ENCODE results near the gene GPC5. TPM values are rescaled to one million over a fixed set of nuclear protein-coding genes. Genes with fewer than 3 reads are reported as not detected.

Gene GPC5
- total RNA-seq, 1 donor from 2014 or later: 0.24 TPM

DNA sequence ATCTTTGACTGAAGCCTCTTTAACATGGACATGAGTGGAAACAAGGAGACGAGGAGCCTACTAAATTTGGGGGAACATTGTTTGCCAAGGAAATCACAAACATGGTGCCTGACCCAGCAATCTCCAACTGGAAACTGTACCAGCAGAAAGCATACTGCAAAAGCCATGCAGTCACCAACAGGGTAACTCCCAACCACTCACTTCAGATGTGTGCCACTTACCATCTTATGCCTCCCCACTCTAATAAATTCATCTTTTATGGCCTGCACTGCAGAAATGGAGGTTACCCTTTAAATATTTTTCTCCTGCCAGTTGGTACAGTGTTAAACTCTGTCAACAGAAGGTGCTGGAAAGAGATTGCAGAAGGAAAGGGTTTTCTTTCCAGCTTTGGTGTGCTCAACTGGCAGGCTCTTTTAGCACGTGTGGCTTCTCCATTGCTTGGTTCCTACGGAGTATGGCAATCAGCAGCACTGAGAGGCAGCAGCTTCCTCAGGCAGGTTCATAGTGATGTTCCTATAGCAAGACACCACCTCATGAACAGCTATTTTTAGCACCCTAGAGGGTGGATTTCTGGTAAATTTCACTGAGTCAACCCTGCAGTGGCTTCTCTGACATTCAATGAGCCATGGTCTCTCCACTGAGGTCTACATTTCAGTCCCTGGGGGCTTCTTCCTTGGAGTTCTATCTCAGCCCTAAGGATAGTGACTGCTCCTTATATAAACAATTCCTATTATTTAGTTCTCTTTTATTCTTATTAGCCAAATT lies 29.6 kb upstream of the GPC5 start:
- peak overlapping the region; percentile 26 for H3K27ac Mint-ChIP-seq
- no peak overlapping the region for H3K4me3 Mint-ChIP-seq
- intact Hi-C loops (cut with micrococcal nuclease): no loop called here
- H3K36me3 Mint-ChIP-seq (ENCODE audit: low read depth): no peaks in the 10 kb centered on the region
- ChIA-PET CTCF (no interaction called here), POLR2A (no interaction called here)
- peaks cover 13% of the 10 kb centered on the region for H3K4me1 Mint-ChIP-seq
- TF ChIP-seq, protein P1, sequence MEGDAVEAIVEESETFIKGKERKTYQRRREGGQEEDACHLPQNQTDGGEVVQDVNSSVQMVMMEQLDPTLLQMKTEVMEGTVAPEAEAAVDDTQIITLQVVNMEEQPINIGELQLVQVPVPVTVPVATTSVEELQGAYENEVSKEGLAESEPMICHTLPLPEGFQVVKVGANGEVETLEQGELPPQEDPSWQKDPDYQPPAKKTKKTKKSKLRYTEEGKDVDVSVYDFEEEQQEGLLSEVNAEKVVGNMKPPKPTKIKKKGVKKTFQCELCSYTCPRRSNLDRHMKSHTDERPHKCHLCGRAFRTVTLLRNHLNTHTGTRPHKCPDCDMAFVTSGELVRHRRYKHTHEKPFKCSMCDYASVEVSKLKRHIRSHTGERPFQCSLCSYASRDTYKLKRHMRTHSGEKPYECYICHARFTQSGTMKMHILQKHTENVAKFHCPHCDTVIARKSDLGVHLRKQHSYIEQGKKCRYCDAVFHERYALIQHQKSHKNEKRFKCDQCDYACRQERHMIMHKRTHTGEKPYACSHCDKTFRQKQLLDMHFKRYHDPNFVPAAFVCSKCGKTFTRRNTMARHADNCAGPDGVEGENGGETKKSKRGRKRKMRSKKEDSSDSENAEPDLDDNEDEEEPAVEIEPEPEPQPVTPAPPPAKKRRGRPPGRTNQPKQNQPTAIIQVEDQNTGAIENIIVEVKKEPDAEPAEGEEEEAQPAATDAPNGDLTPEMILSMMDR (IDR thresholded peaks at IDR 0.05): no peak
- ATAC-seq (ENCODE audit: low read depth) (peak; percentile 52), DNase-seq (no peak)
- H3K27me3 Mint-ChIP-seq: no peaks in the 10 kb centered on the region
- no peaks in the 10 kb centered on the region for H3K9me3 Mint-ChIP-seq

- no peak for DNase-seq
- H3K4me1 Mint-ChIP-seq: peaks cover 13% of the 10 kb centered on the region
- peak; percentile 68 for ATAC-seq (ENCODE audit: low read depth)
- intact Hi-C loops (cut with micrococcal nuclease): no loop called here
- POLR2A ChIA-PET: no interaction called here
- no peaks in the 10 kb centered on the region for H3K36me3 Mint-ChIP-seq (ENCODE audit: low read depth)
- H3K27me3 Mint-ChIP-seq: no peaks in the 10 kb centered on the region
- CTCF ChIA-PET: no interaction called here
- H3K9me3 Mint-ChIP-seq: no peaks in the 10 kb centered on the region
- H3K27ac Mint-ChIP-seq: peak overlapping the region; percentile 26
- H3K4me3 Mint-ChIP-seq: no peak overlapping the region
- TF ChIP-seq, protein P1 (IDR thresholded peaks at IDR 0.05): no peak
Observed at GRCh38 chr13:91369441-91369831, 29.0 kb upstream of the GPC5 start.

GRCh38 chr13:91370501-91370900 lies 27.9 kb upstream of the GPC5 start:
- Mint-ChIP-seq H3K4me3 (no peak overlapping the region), H3K36me3 (ENCODE audit: low read depth) (no peaks in the 10 kb centered on the region), H3K27ac (no peak overlapping the region), H3K4me1 (peaks cover 18% of the 10 kb centered on the region), H3K27me3 (no peaks in the 10 kb centered on the region), H3K9me3 (no peaks in the 10 kb centered on the region)
- CTCF ChIA-PET: no interaction called here
- ATAC-seq (ENCODE audit: low read depth) (no peak), DNase-seq (no peak)
- POLR2A ChIA-PET: no interaction called here
- TF ChIP-seq, protein P1 (IDR thresholded peaks at IDR 0.05): no peak
- intact Hi-C loops (cut with micrococcal nuclease): no loop called here

DNA sequence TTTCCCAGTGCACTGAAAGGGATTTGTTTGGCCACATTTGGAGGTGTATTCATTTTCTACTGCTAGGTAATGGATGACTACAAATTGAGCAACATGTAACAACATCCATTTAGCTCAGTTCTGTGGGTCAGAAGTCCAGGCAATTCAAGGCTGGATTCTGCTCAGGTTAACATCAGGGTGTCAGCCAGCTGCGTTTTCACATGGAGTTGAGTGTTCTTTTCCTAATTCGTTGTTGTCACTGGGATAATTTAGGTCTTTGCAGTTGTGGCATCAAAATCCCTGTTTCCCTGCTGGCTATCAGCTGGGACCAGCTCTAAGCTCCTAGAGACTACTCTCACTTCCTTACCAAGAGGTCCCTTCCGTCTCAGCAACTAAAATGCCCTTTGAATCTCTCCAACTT lies 25.5 kb upstream of the GPC5 start:
- peaks cover 16% of the 10 kb centered on the region for H3K4me1 Mint-ChIP-seq
- ChIA-PET CTCF (no interaction called here), POLR2A (no interaction called here)
- no peak for DNase-seq
- no peaks in the 10 kb centered on the region for H3K27me3 Mint-ChIP-seq
- H3K4me3 Mint-ChIP-seq: no peak overlapping the region
- H3K9me3 Mint-ChIP-seq: no peaks in the 10 kb centered on the region
- H3K27ac Mint-ChIP-seq: no peak overlapping the region
- intact Hi-C loops (cut with micrococcal nuclease): no loop called here
- ATAC-seq (ENCODE audit: low read depth): no peak
- TF ChIP-seq, protein P1 (IDR thresholded peaks at IDR 0.05): no peak
- no peaks in the 10 kb centered on the region for H3K36me3 Mint-ChIP-seq (ENCODE audit: low read depth)

DNA sequence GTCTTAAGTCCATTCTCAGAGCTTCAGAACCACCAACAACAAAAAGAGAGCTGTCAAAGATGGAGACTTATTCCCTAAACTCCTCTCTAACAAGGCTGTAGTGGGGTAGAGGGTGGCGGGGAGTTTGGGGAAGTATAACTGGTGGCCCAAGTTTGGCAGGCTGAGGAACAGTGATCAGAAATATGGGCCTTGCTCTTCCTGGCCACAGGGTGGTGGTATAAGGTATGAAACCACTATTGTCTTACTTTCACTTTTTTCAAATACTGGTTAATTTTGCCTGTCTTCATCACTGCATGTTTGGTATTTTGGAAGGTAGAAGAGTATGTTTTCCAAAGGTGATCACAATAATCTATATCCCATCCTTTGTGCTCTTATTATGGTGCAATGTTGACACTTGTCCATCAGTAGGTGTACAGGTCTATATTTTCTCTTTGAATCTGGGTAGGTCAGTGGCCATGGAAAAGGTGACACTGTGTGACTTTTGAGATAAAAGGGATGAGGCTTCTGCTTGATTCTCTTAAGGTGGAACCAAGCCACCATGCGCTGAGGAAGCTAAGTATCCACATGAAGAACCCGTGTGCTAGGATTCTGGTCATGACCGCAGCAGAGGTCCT lies 23.2 kb upstream of the GPC5 start:
- H3K4me3 Mint-ChIP-seq: no peak overlapping the region
- ChIA-PET POLR2A (no interaction called here), CTCF (interaction anchor here (2.2 to 2.7 kb wide), 2 partner anchors 31 to 62 kb away, joined by 5 to 11 read pairs; no protein-coding TSS in a partner anchor)
- H3K27me3 Mint-ChIP-seq: no peaks in the 10 kb centered on the region
- peaks cover 5% of the 10 kb centered on the region for H3K4me1 Mint-ChIP-seq
- intact Hi-C loops (cut with micrococcal nuclease): loop anchor here (1.0 to 5.0 kb wide), 4 partner anchors 31 to 347 kb away; no protein-coding TSS in a partner anchor
- peak; percentile 83 for ATAC-seq (ENCODE audit: low read depth)
- no peaks in the 10 kb centered on the region for H3K36me3 Mint-ChIP-seq (ENCODE audit: low read depth)
- peaks cover 2% of the 10 kb centered on the region for H3K9me3 Mint-ChIP-seq
- DNase-seq: no peak
- TF ChIP-seq, protein P1 (IDR thresholded peaks at IDR 0.05): peak; percentile 41
- H3K27ac Mint-ChIP-seq: no peak overlapping the region
